Airway epithelial cell (primary cell): ENCODE results near the gene CCDC92B. TPM values are rescaled to one million over a fixed set of nuclear protein-coding genes. Genes with fewer than 3 reads are reported as not detected.

Source experiments
- total RNA-seq: library from RNA; depleted of rRNA; stranded (reverse); fragments of >200 nt; gene quantifications from 2 replicates; pipeline ENCODE4 v1.2.3, GENCODE V29; 2015

CCDC92B gene
- 0.07 TPM in 1 of 2 replicates, not detected in the other for total RNA-seq

GRCh38 chr17:2749058-2749783, at the start of gene CCDC92B:
CCDC92B (minus strand) TSS chr17:2749652; CDS start chr17:2735145, 14,507 bp downstream.

GRCh38 chr17:2796164-2797125, 47.0 kb upstream of the CCDC92B start, which contains the start of gene RAP1GAP2:
RAP1GAP2 (plus strand) TSS chr17:2796438; CDS start chr17:2796528, 90 bp downstream.

GRCh38 chr17:2711608-2712299, 37.7 kb downstream of the CCDC92B start, which contains the start of gene CLUH:
CLUH (minus strand) TSS chr17:2711764; CDS start chr17:2711661, 103 bp downstream.

Other genes starting within 250 kb of the CCDC92B start
- gene METTL16, start 237.8 kb downstream of the CCDC92B start, total RNA-seq, result 23.1 and 52.7 TPM in 2 replicates
- 47.6 and 58.5 TPM in 2 replicates for gene PAFAH1B1, start 156.0 kb downstream of the CCDC92B start, total RNA-seq
- gene CLUH, start 37.9 kb downstream of the CCDC92B start, total RNA-seq, result 88.4 and 134 TPM in 2 replicates
- gene RAP1GAP2, start 46.8 kb upstream of the CCDC92B start, total RNA-seq, result 6.1 and 9.5 TPM in 2 replicates